HepG2 (cell line): ENCODE measurements around the gene THRB. TPM values are rescaled to one million over a fixed set of nuclear protein-coding genes. Genes with fewer than 3 reads are reported as not detected.
A peak's percentile ranks its signal among the peaks of the same experiment; 100 is the strongest.

ENCODE experiments used
- CBX1 ChIP-seq: IDR thresholded peaks from one replicate; pipeline ENCODE4 v1.6.1; 2016; ENCODE audit warnings: antibody characterized with exemption, low read depth
- HOXA3 ChIP-seq: sonication (generic); formaldehyde crosslinking; IDR thresholded peaks from 2 replicates; pipeline ENCODE4 v1.5.0; 2020; ENCODE audit warnings: missing genetic modification reagents
- HOXA7 ChIP-seq: sonication (generic); formaldehyde crosslinking; IDR thresholded peaks from 2 replicates; pipeline ENCODE4 v1.8.1; 2022; ENCODE audit warnings: mild to moderate bottlenecking, missing genetic modification reagents, moderate library complexity
- IKZF1 ChIP-seq: fragments of 450-650 bp; IDR thresholded peaks from 2 replicates; pipeline ENCODE4 v1.7.1; 2016
- IKZF4 ChIP-seq: sonication (generic); formaldehyde crosslinking; IDR thresholded peaks from 2 replicates; pipeline ENCODE4 v1.5.1; 2020; ENCODE audit warnings: borderline replicate concordance, mild to moderate bottlenecking, low read depth, missing genetic modification reagents; ENCODE audit errors: not compliant biosample characterization
- NFIB ChIP-seq: sonication (generic); formaldehyde crosslinking; IDR thresholded peaks from 2 replicates; pipeline ENCODE4 v1.9.0; 2021; ENCODE audit warnings: missing genetic modification reagents, mild to moderate bottlenecking, borderline replicate concordance
- REL ChIP-seq: sonication (generic); formaldehyde crosslinking; conservative IDR thresholded peaks from 2 replicates; pipeline ENCODE4 v1.8.0; 2022; ENCODE audit warnings: mild to moderate bottlenecking, missing genetic modification reagents, moderate library complexity
- SALL1 ChIP-seq: sonication (generic); formaldehyde crosslinking; IDR thresholded peaks from 2 replicates; pipeline ENCODE4 v1.8.0; 2022; ENCODE audit warnings: mild to moderate bottlenecking, missing genetic modification reagents
- SALL2 ChIP-seq: sonication (generic); formaldehyde crosslinking; IDR thresholded peaks from 2 replicates; pipeline ENCODE4 v1.8.1; 2023; ENCODE audit warnings: mild to moderate bottlenecking, missing genetic modification reagents, inconsistent platforms
- SAP130 ChIP-seq: IDR thresholded peaks from 2 replicates; pipeline ENCODE4 v1.6.1; 2016; ENCODE audit warnings: low read depth
- SIX1 ChIP-seq: sonication (generic); formaldehyde crosslinking; IDR thresholded peaks from 2 replicates; pipeline ENCODE4 v1.4.0; 2020; ENCODE audit warnings: missing genetic modification reagents, borderline replicate concordance
- SMAD3 ChIP-seq: sonication (generic); formaldehyde crosslinking; IDR thresholded peaks from 2 replicates; pipeline ENCODE4 v1.4.0; 2020; ENCODE audit warnings: missing genetic modification reagents
- SRSF1 ChIP-seq: fragments of 200-400 bp; formaldehyde crosslinking; optimal IDR thresholded peaks from 2 replicates; pipeline ENCODE3; 2017; ENCODE audit warnings: mild to moderate bottlenecking, low read depth, low read length, moderate library complexity
- STAG1 ChIP-seq: sonication (generic); formaldehyde crosslinking; IDR thresholded peaks from 2 replicates; pipeline ENCODE4 v1.4.0; 2020; ENCODE audit warnings: missing genetic modification reagents
- ZC3H4 ChIP-seq: sonication (generic); formaldehyde crosslinking; IDR thresholded peaks from 2 replicates; pipeline ENCODE4 v1.4.0; 2020; ENCODE audit warnings: missing genetic modification reagents, borderline replicate concordance
- ZMYM2 ChIP-seq: sonication (generic); formaldehyde crosslinking; IDR thresholded peaks from 2 replicates; pipeline ENCODE4 v1.8.0; 2022; ENCODE audit warnings: mild to moderate bottlenecking, missing genetic modification reagents
- ZNF577 ChIP-seq: sonication (generic); formaldehyde crosslinking; IDR thresholded peaks from 2 replicates; pipeline ENCODE4 v1.4.0; 2020; ENCODE audit warnings: mild to moderate bottlenecking, low read depth, missing genetic modification reagents, borderline replicate concordance
- ZNF747 ChIP-seq: sonication (generic); formaldehyde crosslinking; IDR thresholded peaks from 2 replicates; pipeline ENCODE4 v1.8.1; 2023; ENCODE audit warnings: missing genetic modification reagents, mild to moderate bottlenecking, borderline replicate concordance
- polyA plus RNA-seq, 8 experiments: library from polyadenylated mRNA; depleted of rRNA in 3 of 8; stranded (reverse) in 7 of 8; unstranded in 1 of 8; fragments of >200 nt; fragmentation: Illumina TruSeq in 4 of 8; extraction: Trizol in 4 of 8; gene quantifications; 2 replicates each; pipeline versions ENCODE4 v1.2.1 to v1.2.3, GENCODE V29; 2011 to 2016; ENCODE audit warnings: low read depth in 4 of 8, missing spikeins in 1 of 8, mixed read lengths in 1 of 8; ENCODE audit not compliant: insufficient read depth in 1 of 8
- total RNA-seq, 5 experiments: library from RNA; depleted of rRNA; stranded (reverse); fragments of >200 nt; fragmentation: Illumina TruSeq; extraction: Trizol; gene quantifications; 2 replicates each; pipeline ENCODE4 v1.2.3, GENCODE V29; 2016; ENCODE audit warnings: low read depth in 1 of 5
- TF ChIP-seq, protein P1 (sequence below), 2 experiments: IDR thresholded peaks; 2 replicates each; pipeline ENCODE4 v1.6.1; 2011 to 2012; ENCODE audit warnings: low read length in 2 of 2, borderline replicate concordance in 1 of 2, low read depth in 1 of 2, mild to moderate bottlenecking in 1 of 2, moderate library complexity in 1 of 2
- TF ChIP-seq, protein P2 (sequence below): IDR thresholded peaks from 2 replicates; pipeline ENCODE4 v1.4.0; 2020; ENCODE audit warnings: mild to moderate bottlenecking, missing genetic modification reagents
- TF ChIP-seq, protein P3 (sequence below): sonication (generic); formaldehyde crosslinking; IDR thresholded peaks from 2 replicates; pipeline ENCODE4 v1.4.0; 2020; ENCODE audit warnings: missing genetic modification reagents

The THRB gene
- total and polyA plus RNA-seq, 2 of the 13 experiments (the other 11 are each of a cell fraction or from before 2014, with no cell fraction given) = 4.7 to 22.7 TPM

DNA sequence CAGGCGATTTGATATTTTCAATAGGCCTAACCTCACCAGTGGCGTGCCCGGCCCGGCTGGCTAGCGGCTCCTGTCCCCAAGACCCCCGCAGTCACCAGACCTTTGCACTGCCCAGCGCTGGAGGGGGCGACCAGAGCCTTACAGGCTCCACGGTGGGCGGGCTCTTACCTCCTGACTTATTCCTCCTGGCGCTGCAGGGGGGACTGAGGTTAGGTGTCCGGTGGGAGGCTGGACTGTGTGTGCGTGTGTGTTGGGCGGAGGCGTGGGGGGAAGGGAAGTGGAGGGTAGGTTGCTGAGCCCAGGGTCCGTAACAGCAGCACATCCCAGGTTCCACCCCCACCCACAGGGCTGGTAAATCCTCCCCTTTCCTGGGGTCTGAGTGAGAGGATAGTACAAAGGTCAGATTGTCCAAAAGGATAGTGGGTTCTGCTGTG lies 27.5 kb upstream of the THRB start (continued):
- TF ChIP-seq, protein P1, sequence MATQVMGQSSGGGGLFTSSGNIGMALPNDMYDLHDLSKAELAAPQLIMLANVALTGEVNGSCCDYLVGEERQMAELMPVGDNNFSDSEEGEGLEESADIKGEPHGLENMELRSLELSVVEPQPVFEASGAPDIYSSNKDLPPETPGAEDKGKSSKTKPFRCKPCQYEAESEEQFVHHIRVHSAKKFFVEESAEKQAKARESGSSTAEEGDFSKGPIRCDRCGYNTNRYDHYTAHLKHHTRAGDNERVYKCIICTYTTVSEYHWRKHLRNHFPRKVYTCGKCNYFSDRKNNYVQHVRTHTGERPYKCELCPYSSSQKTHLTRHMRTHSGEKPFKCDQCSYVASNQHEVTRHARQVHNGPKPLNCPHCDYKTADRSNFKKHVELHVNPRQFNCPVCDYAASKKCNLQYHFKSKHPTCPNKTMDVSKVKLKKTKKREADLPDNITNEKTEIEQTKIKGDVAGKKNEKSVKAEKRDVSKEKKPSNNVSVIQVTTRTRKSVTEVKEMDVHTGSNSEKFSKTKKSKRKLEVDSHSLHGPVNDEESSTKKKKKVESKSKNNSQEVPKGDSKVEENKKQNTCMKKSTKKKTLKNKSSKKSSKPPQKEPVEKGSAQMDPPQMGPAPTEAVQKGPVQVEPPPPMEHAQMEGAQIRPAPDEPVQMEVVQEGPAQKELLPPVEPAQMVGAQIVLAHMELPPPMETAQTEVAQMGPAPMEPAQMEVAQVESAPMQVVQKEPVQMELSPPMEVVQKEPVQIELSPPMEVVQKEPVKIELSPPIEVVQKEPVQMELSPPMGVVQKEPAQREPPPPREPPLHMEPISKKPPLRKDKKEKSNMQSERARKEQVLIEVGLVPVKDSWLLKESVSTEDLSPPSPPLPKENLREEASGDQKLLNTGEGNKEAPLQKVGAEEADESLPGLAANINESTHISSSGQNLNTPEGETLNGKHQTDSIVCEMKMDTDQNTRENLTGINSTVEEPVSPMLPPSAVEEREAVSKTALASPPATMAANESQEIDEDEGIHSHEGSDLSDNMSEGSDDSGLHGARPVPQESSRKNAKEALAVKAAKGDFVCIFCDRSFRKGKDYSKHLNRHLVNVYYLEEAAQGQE (IDR thresholded peaks at IDR 0.05; ENCODE audit: borderline replicate concordance in 1 of 2, low read depth in 1 of 2, low read length in 2 of 2) = 0 out of 4 replicates have a peak, but pooled peaks of 1 of the 2 experiments have one; percentile 46
- TF ChIP-seq HOXA3 (peak; percentile 63; the same call in 1 of the 2 replicates), ZMYM2 (CRISPR knock-in tag) (peak; percentile 72), IKZF4 (CRISPR knock-in tag) (no peak), STAG1 (CRISPR knock-in tag) (no peak), IKZF1 (no peak), NFIB (CRISPR knock-in tag) (0 out of 2 replicates have a peak, but pooled peaks have one; percentile 73), REL (CRISPR knock-in tag) (0 out of 2 replicates have a peak, but pooled peaks have one; percentile 45), SALL1 (CRISPR knock-in tag) (peak; percentile 80), SALL2 (CRISPR knock-in tag) (no peak), CBX1 (no peak), ZNF577 (CRISPR knock-in tag) (no peak), SIX1 (0 out of 2 replicates have a peak, but pooled peaks have one; percentile 14), SRSF1 (peak; percentile 67), ZNF747 (CRISPR knock-in tag) (no peak), HOXA7 (CRISPR knock-in tag) (no peak), SAP130 (CRISPR knock-in tag) (peak; percentile 29; the same call in 1 of the 2 replicates), ZC3H4 (CRISPR knock-in tag) (no peak), SMAD3 (CRISPR knock-in tag) (0 out of 2 replicates have a peak, but pooled peaks have one; percentile 9)
- TF ChIP-seq, protein P2, sequence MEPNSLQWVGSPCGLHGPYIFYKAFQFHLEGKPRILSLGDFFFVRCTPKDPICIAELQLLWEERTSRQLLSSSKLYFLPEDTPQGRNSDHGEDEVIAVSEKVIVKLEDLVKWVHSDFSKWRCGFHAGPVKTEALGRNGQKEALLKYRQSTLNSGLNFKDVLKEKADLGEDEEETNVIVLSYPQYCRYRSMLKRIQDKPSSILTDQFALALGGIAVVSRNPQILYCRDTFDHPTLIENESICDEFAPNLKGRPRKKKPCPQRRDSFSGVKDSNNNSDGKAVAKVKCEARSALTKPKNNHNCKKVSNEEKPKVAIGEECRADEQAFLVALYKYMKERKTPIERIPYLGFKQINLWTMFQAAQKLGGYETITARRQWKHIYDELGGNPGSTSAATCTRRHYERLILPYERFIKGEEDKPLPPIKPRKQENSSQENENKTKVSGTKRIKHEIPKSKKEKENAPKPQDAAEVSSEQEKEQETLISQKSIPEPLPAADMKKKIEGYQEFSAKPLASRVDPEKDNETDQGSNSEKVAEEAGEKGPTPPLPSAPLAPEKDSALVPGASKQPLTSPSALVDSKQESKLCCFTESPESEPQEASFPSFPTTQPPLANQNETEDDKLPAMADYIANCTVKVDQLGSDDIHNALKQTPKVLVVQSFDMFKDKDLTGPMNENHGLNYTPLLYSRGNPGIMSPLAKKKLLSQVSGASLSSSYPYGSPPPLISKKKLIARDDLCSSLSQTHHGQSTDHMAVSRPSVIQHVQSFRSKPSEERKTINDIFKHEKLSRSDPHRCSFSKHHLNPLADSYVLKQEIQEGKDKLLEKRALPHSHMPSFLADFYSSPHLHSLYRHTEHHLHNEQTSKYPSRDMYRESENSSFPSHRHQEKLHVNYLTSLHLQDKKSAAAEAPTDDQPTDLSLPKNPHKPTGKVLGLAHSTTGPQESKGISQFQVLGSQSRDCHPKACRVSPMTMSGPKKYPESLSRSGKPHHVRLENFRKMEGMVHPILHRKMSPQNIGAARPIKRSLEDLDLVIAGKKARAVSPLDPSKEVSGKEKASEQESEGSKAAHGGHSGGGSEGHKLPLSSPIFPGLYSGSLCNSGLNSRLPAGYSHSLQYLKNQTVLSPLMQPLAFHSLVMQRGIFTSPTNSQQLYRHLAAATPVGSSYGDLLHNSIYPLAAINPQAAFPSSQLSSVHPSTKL (CRISPR knock-in tag) = peak; percentile 22; the same call in 1 of the 2 replicates
- TF ChIP-seq, protein P3, sequence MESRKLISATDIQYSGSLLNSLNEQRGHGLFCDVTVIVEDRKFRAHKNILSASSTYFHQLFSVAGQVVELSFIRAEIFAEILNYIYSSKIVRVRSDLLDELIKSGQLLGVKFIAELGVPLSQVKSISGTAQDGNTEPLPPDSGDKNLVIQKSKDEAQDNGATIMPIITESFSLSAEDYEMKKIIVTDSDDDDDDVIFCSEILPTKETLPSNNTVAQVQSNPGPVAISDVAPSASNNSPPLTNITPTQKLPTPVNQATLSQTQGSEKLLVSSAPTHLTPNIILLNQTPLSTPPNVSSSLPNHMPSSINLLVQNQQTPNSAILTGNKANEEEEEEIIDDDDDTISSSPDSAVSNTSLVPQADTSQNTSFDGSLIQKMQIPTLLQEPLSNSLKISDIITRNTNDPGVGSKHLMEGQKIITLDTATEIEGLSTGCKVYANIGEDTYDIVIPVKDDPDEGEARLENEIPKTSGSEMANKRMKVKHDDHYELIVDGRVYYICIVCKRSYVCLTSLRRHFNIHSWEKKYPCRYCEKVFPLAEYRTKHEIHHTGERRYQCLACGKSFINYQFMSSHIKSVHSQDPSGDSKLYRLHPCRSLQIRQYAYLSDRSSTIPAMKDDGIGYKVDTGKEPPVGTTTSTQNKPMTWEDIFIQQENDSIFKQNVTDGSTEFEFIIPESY (CRISPR knock-in tag) = no peak
